ENCODE measurements around the gene TMEM9B.

GRCh38 chr11:9001736-9002135 is 37.5 kb upstream of the TMEM9B start:
- TF ChIP-seq POLR2A (IDR thresholded peaks at IDR 0.05) (no peak), CTCF (IDR thresholded peaks at IDR 0.05) (no peak), POLR2AphosphoS5 (IDR thresholded peaks at IDR 0.05) (no peak)
